Activated CD4-positive, alpha-beta T cell treated with anti-CD3 and anti-CD28 coated beads for 48 hours (primary cell): ENCODE data around the gene CEP112.
"Not testable (repeated sequence)": the region's sequence is repeated elsewhere in the genome, so short reads cannot be mapped to it uniquely, and the experiment has no call there.

Experiments used
- DNase-seq: peaks from one replicate; pipeline ENCODE4 v3.0.0-alpha.2; 2020

CEP112 gene

GRCh38 chr17:65809366-65809765 is 382.6 kb downstream of the CEP112 start:
- DNase-seq, result no peak

GRCh38 chr17:65808566-65808965 is 383.4 kb downstream of the CEP112 start:
- DNase-seq, result not testable (repeated sequence)

GRCh38 chr17:65807361-65807760 is 384.6 kb downstream of the CEP112 start:
- no peak for DNase-seq

- no peak for DNase-seq
Measured at GRCh38 chr17:65801513-65801912, 390.4 kb downstream of the CEP112 start.

- DNase-seq, result no peak
Measured at GRCh38 chr17:65800655-65801054, 391.3 kb downstream of the CEP112 start.

- DNase-seq, result no peak
Measured at GRCh38 chr17:65799869-65800268, 392.1 kb downstream of the CEP112 start.

- peak; percentile 35 for DNase-seq
Measured at GRCh38 chr17:65799454-65799853, 392.5 kb downstream of the CEP112 start.

GRCh38 chr17:65797809-65798208 is 394.1 kb downstream of the CEP112 start:
- peak; percentile 52 for DNase-seq

- no peak for DNase-seq
Measured at GRCh38 chr17:65797101-65797500, 394.8 kb downstream of the CEP112 start.

- DNase-seq, result no peak
Measured at GRCh38 chr17:65794572-65794971, 397.4 kb downstream of the CEP112 start.

GRCh38 chr17:65790241-65790640 is 401.7 kb downstream of the CEP112 start:
- no peak for DNase-seq

- no peak for DNase-seq
Measured at GRCh38 chr17:65787503-65787902, 404.4 kb downstream of the CEP112 start.

GRCh38 chr17:65786479-65786878 is 405.5 kb downstream of the CEP112 start:
- DNase-seq, result no peak

GRCh38 chr17:65785109-65785508 is 406.8 kb downstream of the CEP112 start:
- DNase-seq, result no peak

- no peak for DNase-seq
Measured at GRCh38 chr17:65783845-65784334, 408.0 kb downstream of the CEP112 start.

GRCh38 chr17:65782104-65782706 is 409.7 kb downstream of the CEP112 start:
- DNase-seq, result not testable (repeated sequence)

- DNase-seq, result no peak
Measured at GRCh38 chr17:65780111-65780510, 411.8 kb downstream of the CEP112 start.

GRCh38 chr17:65776890-65777289 is 415.0 kb downstream of the CEP112 start:
- no peak for DNase-seq

- DNase-seq, result no peak
Measured at GRCh38 chr17:65774787-65775186, 417.1 kb downstream of the CEP112 start.

GRCh38 chr17:65772989-65773388 is 418.9 kb downstream of the CEP112 start:
- no peak for DNase-seq

- DNase-seq, result no peak
Measured at GRCh38 chr17:65771704-65772103, 420.2 kb downstream of the CEP112 start.

GRCh38 chr17:65763786-65764185 is 428.1 kb downstream of the CEP112 start:
- DNase-seq, result no peak

GRCh38 chr17:65762973-65763372 is 429.0 kb downstream of the CEP112 start:
- DNase-seq, result no peak

- DNase-seq, result no peak
Measured at GRCh38 chr17:65759532-65759931, 432.4 kb downstream of the CEP112 start.

GRCh38 chr17:65756760-65757159 is 435.2 kb downstream of the CEP112 start:
- no peak for DNase-seq
